Nephron (organoid): ENCODE data around the gene PVALB.

Experiments
- H3K27ac Mint-ChIP-seq, 3 experiments: 2 replicates each; pipeline ENCODE4 v1.8.0; 2020; ENCODE audit warnings: mixed read lengths in 3 of 3, mild to moderate bottlenecking in 2 of 3, moderate library complexity in 1 of 3
- H3K27me3 Mint-ChIP-seq: 2 replicates; pipeline ENCODE4 v1.8.0; 2021; ENCODE audit warnings: low read depth, mild to moderate bottlenecking, moderate library complexity, mixed read lengths
- H3K36me3 Mint-ChIP-seq: 2 replicates; pipeline ENCODE4 v1.8.0; 2020; ENCODE audit warnings: low read depth, mixed read lengths
- H3K4me1 Mint-ChIP-seq: 2 replicates; pipeline ENCODE4 v1.8.0; 2020; ENCODE audit warnings: mixed read lengths
- H3K4me3 Mint-ChIP-seq, 3 experiments: 2 replicates each; pipeline ENCODE4 v1.8.0; 2020; ENCODE audit warnings: mild to moderate bottlenecking in 3 of 3, mixed read lengths in 3 of 3, moderate library complexity in 2 of 3
- H3K9me3 Mint-ChIP-seq: 2 replicates; pipeline ENCODE4 v1.8.0; 2020; ENCODE audit warnings: mixed read lengths
- CTCF ChIP-seq, 3 experiments: fragments of 200-600 bp; sonication (generic); IDR thresholded peaks; one replicate each; pipeline ENCODE4 v1.5.0; 2021; ENCODE audit warnings: antibody characterized with exemption in 3 of 3; ENCODE audit not compliant: unreplicated experiment in 3 of 3

PVALB gene

GRCh38 chr22:36839356-36840073 lies 22.7 kb upstream of the PVALB start:
- Mint-ChIP-seq H3K4me3 (no peak overlapping the region), H3K9me3 (peaks cover 8% of the 10 kb centered on the region), H3K36me3 (no peaks in the 10 kb centered on the region), H3K27me3 (peaks cover 11% of the 10 kb centered on the region), H3K4me1 (peaks cover 12% of the 10 kb centered on the region), H3K27ac (no peak overlapping the region)
- no peak for TF ChIP-seq CTCF (IDR thresholded peaks at IDR 0.05; ENCODE audit: unreplicated experiment in 3 of 3)

GRCh38 chr22:36838119-36839030 lies 21.5 kb upstream of the PVALB start:
- Mint-ChIP-seq H3K4me3 (no peak overlapping the region), H3K4me1 (peaks cover 12% of the 10 kb centered on the region), H3K27me3 (peaks cover 5% of the 10 kb centered on the region), H3K9me3 (peaks cover 8% of the 10 kb centered on the region), H3K36me3 (no peaks in the 10 kb centered on the region), H3K27ac (no peak overlapping the region)
- no peak for TF ChIP-seq CTCF (IDR thresholded peaks at IDR 0.05; ENCODE audit: unreplicated experiment in 3 of 3)

GRCh38 chr22:36835903-36836302 lies 19.1 kb upstream of the PVALB start:
- Mint-ChIP-seq H3K27me3 (peaks cover 14% of the 10 kb centered on the region), H3K36me3 (no peaks in the 10 kb centered on the region), H3K27ac (no peak overlapping the region), H3K4me3 (no peak overlapping the region), H3K4me1 (peaks cover 12% of the 10 kb centered on the region), H3K9me3 (peaks cover 12% of the 10 kb centered on the region)
- TF ChIP-seq CTCF (IDR thresholded peaks at IDR 0.05; ENCODE audit: unreplicated experiment in 3 of 3) = no peak

GRCh38 chr22:36833073-36833472 lies 16.2 kb upstream of the PVALB start:
- no peak overlapping the region for H3K27ac Mint-ChIP-seq
- peaks cover 9% of the 10 kb centered on the region for H3K4me1 Mint-ChIP-seq
- peaks cover 9% of the 10 kb centered on the region for H3K9me3 Mint-ChIP-seq
- peaks cover 17% of the 10 kb centered on the region for H3K27me3 Mint-ChIP-seq
- H3K4me3 Mint-ChIP-seq = no peak overlapping the region
- H3K36me3 Mint-ChIP-seq = no peaks in the 10 kb centered on the region
- TF ChIP-seq CTCF (IDR thresholded peaks at IDR 0.05; ENCODE audit: unreplicated experiment in 3 of 3) = no peak

- Mint-ChIP-seq H3K27ac (no peak overlapping the region), H3K9me3 (peaks cover 5% of the 10 kb centered on the region), H3K4me1 (peaks cover 11% of the 10 kb centered on the region), H3K27me3 (peaks cover 17% of the 10 kb centered on the region), H3K4me3 (no peak overlapping the region), H3K36me3 (no peaks in the 10 kb centered on the region)
- TF ChIP-seq CTCF (IDR thresholded peaks at IDR 0.05; ENCODE audit: unreplicated experiment in 3 of 3) = no peak
Observed at GRCh38 chr22:36831717-36832116, 14.9 kb upstream of the PVALB start.
